Gastroesophageal sphincter (tissue), 3 donors: ENCODE data around the gene OGA.

Experiments used
- CTCF ChIP-seq, 4 experiments: fragments of 200-600 bp in 2 of 4; fragments of 450-650 bp in 2 of 4; sonication (generic) in 1 of 4; IDR thresholded peaks; one replicate each; pipeline ENCODE4 v1.5.1; 2017 to 2019; ENCODE audit warnings: antibody characterized with exemption in 4 of 4, mild to moderate bottlenecking in 2 of 4, moderate library complexity in 2 of 4
- EP300 ChIP-seq: sonication (generic); formaldehyde crosslinking; IDR thresholded peaks from one replicate; pipeline ENCODE4 v1.6.1; 2017; ENCODE audit warnings: antibody characterized with exemption, mild to moderate bottlenecking
- POLR2A ChIP-seq, 2 donors: fragments of 450-650 bp; IDR thresholded peaks; one replicate each; pipeline ENCODE4 v1.6.1; 2017; ENCODE audit warnings: antibody characterized with exemption in 2 of 2, mild to moderate bottlenecking in 2 of 2, moderate library complexity in 1 of 2
- POLR2AphosphoS5 ChIP-seq: sonication (generic); formaldehyde crosslinking; IDR thresholded peaks from one replicate; pipeline ENCODE4 v1.6.1; 2017; ENCODE audit warnings: antibody characterized with exemption

- TF ChIP-seq EP300: no peak
- no peak for TF ChIP-seq POLR2A (IDR thresholded peaks at IDR 0.05)
- no peak for TF ChIP-seq CTCF (IDR thresholded peaks at IDR 0.05)
- no peak for TF ChIP-seq POLR2AphosphoS5
Measured at GRCh38 chr10:101835362-101835761, 17.1 kb upstream of the OGA start.
